NCI-H510A treated with DMSO at 0.1 percent for 48 hours (cell line): ENCODE measurements around the gene BTN2A1.

Source experiments
- DNase-seq: peaks from one replicate; lab custom pipeline; 2025; lab: John Stamatoyannopoulos, UW

BTN2A1 gene

DNA sequence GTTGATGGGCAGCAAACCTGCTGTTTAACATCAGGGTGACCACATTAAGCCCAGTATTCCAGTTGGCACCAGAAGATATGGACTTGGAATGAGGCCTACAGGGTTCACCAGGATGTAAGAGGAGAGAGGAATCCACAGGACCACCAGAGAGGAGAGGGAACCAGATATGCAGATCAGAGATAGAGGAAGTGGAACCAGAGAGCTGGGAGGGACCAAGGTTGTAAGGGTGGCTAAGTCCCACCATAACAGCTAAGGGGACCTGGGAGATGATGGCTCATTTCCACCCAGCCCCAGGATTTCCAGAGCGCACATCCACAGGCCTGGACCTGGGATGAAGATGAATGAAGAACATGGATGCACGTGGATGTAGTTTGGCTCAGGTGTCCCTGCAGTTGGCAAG is 11.1 kb downstream of the BTN2A1 start:
- no peak for DNase-seq

DNA sequence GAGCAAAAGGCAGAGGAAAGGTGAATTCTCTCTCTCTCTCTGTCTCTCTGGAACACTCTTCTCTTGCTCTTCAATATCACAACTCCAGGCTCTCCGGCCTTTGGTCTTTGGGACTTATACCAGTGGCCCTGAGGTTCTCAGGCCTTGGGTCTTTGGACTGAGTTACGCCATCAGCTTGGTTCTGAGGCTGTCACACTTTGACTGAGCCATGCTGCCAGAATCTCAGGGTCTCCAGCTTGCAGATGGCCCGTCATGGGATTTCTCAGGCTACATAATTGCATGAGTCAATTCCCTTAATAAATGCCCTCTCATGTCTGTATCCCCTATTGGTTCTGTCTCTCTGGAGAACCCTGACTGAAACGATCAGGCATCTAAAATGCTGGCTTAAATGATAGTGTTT is 12.9 kb downstream of the BTN2A1 start:
- DNase-seq, result no peak

DNA sequence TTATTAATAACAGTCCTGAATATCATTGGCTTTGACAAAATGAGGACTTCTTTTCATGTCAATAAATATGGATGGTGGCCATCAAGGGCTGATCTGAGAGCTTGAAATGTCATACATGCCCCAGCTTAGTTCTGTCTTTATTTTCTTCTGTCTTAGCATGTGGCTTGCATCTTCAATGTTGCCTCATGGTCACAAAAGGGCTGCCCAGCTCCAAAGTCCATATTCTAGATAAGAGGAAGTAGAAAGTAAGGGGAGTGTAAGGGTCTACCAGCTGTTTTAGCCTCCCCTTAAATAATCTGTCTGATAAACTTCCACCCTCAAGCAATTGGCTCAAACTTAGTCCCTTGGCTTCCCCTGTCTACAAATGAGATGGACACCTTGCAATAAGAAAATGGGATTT is 14.2 kb downstream of the BTN2A1 start:
- DNase-seq, result no peak

DNA sequence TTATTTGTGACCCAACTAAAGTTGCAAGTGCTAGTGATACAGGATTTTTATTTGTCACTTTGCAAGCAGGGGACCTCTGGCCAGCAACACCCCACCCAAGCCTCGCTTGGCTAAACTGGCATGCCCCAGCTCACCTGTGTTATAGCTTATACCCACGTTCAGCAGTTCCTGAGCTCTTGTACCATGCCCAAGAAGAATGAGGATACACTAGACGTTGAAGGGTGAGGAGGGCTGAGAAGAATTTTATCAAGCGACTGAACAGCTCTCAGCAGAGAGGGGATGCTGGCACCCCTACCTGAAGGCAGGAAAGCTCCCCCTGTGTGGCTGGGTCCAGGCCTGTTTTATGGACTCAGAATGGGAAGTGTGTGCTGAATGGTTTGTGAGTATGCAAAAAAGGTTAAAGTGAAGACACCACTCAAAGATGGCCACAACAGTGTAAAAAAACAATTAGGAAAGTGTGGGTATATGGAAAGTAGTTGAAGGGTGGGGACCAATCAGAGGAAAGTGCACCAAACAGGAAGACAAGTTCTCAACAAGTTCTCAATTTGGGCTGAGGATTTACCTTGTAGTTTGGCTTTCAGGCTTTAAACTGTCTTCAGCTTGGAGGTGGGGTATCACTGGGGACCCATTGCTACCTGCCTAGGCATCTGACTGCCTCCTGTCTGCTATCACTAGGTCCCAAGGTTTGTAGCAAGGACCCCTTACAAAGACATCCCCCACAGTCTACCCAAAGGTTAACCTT is 15.0 kb downstream of the BTN2A1 start:
- no peak for DNase-seq

DNA sequence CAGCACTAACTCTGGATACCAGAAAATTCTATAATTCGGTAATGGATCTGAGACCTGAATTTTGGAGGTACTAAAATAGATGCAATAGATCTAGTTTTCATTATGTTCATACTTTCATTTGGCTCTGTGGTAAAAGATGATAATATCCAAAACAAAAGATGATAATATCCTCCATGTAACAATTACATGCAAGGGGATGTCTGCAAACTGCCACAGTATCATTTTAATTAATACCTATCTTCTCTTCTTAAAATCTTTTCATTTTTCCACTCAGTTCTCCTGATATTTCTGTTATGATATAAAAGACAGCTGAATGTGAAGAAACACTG is 15.6 kb downstream of the BTN2A1 start:
- DNase-seq, result peak; percentile 68

DNA sequence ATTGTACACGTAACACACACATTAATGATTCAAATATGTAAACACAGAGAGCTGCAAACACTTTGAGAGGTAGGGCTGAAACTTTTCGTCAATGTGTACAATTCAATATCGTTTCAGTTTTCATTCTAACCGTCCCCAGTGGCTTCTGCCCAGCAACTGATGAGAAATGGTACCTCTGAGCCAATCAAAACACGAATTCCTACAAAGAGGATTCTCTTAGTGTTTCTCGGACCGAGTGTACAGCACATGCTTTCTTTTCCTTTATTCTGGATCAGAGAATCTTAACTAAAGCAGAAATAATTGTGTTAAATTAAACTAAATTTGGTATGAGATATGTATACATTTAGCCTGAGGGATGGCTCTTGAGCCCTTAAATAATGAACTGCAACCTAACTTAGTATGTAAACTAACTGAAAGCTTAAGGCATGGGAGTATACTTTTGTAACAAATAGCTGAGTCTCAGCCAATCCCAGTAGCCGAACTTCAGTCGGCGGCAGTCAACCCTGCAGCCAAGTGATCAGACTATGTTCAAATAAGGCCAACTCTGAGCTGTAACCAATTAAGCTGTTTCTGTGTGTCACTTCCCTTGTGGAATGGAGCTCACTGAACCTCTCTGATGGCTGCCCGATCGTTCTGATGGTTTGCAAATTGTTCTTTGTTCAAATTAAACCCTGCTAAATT is 16.1 kb downstream of the BTN2A1 start:
- DNase-seq, result peak; percentile 99

DNA sequence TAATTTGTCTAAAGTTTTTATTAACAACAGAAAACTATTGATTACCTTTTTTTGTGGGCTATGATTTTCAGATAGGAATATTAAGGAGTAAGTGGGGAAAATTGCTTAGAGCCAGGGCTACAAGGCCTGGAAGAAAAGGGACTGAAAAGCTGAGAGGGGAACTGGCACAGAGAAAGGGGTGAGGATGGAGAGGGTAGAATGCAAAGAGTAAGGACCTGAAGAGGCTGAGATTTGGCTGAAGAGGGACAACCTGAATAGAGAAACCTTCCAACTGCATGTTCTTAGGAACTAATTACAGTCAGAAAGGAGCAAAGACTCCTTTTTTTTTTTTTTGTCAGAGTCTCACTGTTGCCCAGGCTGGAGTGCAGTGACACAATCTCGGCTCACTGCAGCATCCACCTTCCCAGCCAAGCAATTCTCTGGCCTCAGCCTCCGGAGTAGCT is 16.7 kb downstream of the BTN2A1 start:
- DNase-seq, result no peak

DNA sequence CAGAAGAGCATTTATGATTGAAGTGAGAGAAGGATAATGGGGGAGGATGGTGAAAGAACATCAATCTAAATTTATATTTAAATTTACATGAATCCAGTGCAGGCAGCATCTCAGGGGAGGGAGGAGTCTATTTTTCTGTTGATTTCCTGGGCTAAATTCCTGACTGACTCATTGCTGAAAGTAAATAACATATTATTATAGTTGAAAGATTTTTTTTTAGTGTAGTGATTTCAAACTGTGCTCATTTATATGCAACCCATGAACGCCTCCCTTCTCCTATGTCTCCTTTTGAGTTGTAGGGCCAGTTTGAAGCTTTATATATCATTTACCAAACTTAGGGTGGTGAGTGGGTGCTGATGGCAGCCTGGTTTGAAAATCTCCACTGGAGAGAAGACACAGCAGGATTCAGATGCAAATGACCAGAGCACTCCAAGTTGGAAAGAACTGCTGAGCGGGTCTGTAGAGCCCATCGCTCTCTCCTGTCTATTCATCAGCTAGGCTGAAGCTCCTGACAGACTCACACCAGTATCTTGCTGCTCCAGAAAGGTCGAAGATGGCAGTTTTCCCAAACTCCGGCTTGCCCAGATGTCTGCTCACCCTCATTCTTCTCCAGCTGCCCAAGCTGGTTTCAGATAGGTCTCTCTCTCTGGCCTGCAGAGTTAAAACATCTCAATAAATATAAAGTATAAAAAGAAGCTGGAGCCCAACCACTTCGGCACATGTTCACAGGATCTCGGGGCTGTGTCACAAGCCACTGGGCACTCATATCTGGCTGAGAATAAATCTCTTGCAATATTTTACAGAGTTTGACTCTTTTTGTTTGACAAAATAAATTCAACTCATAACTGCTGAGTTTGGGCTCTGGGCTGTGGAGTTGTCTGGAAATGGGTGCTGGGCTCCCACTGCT is 18.3 kb downstream of the BTN2A1 start:
- DNase-seq, result no peak

DNA sequence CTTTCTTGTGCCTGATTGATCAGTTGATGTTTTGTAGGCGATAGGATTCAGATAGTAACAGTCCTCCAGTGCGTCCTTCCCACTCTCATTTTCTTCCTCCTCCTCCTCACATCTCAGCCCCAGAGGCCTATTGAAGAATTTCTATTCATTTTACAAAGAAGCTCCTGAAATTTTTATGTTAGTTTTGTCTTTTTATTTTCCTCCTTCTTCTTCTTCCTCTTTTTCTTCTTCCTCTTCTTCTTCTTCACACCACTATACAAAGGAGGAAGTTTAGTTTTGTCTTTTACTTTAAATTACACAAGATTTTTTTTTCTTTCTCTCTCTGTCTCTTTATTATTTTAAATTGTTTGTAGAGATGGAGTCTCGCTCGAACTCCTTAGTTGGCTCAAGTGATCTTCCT is 19.1 kb downstream of the BTN2A1 start:
- DNase-seq, result no peak

DNA sequence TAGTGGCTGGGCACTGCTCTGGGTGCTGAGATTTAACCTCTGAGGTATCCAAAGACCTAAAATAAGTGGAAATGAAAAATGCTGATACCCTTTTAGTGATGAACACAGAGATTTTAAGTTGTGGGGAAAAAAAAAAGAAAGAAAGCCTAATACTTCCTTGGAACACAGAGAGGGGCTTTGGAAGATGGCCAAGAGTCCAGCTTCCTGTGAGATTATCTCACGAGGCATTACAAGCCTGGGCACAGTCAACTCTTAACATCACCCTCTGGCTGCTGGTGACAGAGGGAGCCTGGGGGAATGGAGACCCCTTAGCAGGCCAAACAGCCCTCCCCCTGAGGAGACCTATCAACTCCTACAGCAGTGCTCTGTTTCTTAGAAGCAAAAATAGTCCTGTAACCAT is 19.7 kb downstream of the BTN2A1 start:
- DNase-seq, result no peak

DNA sequence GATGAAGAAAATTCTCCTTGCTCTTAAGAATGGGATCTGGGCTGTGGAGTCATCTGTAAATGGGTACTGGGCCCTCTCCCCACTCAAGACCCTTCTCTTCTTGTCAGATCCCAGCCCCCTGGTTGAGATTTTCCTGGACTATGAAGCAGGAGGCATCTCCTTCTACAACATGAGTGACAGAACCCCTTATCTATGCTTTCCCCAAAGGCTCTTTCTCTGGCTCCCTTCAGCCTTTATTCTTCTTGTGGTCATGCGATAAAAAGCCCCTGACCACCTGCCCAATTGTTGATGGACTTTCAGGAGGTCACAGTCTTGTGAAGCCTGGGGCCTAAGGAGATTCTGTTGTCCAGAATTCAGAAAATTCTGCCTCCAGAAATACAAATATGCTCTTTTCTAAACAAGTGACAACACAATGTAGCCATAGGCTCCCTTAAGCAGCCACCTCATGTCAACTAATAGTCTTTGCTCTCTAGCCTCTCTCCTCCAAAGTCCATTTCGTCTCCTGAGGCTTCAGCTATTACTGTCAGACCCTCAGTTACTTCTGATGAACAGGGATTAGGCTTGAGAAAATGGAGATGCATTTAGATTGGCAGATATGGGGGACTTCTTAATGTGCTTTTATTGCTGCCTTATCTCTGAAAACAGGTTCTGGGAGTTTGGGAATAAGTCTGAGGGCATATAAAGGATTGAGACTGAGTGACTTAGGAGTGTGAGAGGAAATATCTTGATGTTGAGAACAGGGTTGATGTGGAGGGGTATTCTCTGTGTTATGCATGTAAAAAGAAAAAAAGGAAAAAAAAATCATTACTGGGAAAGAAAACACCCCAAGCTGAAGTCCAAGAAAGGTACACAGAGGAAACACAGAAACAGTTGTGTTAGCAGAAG is 20.6 kb downstream of the BTN2A1 start:
- no peak for DNase-seq

DNA sequence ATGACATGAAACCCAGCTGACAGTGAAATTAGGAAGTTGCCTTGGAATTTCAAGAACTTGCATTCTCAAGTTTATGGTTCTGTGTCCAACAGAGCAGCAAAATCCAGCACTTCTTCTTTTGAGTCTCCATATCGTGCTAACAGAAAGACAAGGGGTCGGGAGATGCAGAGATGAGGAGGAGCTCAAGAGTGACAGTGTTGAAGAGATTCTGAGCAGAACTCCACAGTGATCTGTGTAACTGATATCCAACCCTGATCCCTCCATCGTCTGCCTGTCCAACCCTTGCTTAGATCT is 21.2 kb downstream of the BTN2A1 start:
- no peak for DNase-seq

DNA sequence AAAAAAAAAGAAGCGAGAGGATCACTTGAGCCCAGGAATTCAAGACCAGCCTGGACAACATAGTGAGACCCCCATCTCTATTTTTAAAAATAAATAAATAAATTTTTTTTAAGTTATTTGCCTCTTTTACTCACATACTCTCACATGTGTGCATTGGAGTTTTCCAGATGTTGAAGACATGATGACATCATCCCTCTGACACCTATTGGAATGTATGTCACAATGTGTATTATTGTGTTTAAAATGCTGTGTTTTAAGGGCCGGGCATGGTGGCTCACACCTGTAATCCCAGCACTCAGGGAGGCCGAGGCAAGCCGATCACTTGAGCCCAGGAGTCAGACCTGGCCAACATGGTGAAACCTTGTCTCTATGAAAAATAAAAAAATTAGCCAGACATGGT is 24.6 kb downstream of the BTN2A1 start:
- no peak for DNase-seq

DNA sequence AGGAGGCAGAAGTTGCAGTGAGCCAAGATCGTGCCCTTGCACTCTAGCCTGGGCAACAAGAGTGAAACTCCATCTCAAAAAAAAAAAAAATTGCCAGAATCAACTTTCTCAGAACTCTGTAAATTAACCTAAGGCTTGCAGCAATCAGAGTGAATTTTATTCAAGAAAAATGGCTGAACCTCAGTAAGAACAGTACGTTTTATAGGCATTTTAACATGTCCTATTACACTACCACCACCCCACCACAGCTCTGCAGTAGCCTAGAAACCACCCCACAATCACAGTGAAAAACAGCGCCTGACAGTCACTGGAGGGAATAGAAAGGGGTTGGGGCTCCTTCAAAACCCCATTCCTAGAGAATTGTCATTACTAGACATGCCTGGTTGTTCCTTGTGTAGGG is 26.0 kb downstream of the BTN2A1 start:
- no peak for DNase-seq

DNA sequence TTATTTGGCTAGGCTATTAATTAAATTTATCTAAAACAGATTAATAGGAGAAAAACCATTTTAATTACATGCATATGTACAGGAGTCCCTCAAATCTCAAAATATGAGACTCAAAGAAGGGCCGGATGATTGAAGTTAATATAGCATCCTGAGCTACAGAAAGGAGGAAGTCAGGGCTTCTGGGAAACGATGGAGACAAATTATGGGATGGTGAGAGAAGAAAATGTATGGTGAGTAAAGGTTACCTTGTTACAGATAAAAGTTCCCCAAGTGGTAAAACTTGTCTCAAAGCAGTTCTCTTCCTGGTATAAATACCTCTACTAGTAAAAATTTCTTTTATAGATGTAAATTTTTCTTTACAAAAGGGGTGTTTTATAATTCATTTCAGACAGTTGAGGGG is 26.4 kb downstream of the BTN2A1 start:
- DNase-seq, result no peak

DNA sequence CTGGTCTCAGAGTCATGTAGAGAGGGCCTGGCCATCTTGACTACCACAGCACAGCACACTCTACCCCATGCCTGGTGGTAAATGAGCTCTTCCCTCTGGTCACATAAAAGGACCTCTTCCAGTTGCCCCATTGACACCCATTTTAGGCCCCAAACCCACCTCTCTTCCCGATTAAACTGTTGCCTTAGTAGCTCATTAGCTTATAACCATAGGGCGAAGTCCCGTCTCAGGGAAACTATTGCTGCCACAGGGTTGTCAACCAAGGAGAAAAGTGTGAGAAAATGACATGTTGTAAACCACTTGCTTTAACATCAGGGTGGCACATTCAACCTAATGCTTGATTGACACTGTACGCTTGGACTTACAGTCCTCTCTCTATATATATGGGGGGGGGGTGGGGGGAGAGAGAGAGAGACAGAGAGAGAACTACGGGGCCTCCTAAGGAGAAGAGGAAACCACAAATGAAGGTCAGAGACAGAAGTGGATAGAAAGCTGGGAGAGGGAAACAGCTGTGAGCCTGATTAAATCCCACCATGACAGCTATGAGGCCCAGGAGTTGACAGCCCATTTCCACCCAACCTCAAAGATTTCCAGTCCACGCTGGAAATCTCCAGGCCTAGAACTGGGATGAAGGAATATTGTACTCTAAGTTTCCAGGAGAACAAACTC is 27.5 kb downstream of the BTN2A1 start:
- DNase-seq, result no peak

DNA sequence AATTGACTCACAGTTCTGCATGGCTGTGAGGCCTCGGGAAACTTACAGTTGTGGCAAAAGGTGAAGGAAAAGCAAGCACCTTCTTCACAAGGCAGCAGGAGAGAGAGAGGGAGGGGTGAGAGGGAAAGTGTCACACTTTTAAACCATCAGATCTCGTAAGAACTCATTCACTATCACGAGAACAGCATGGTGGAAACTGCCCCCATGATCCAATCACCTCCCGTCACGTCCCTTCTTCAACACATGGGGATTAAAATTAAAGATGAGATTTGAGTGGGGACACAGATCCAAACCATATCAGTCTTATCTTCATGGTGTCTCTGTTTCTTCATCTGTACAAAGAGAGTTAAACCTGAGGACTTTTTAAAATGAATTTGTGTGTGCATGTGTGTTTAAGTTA is 28.6 kb downstream of the BTN2A1 start:
- DNase-seq, result no peak

DNA sequence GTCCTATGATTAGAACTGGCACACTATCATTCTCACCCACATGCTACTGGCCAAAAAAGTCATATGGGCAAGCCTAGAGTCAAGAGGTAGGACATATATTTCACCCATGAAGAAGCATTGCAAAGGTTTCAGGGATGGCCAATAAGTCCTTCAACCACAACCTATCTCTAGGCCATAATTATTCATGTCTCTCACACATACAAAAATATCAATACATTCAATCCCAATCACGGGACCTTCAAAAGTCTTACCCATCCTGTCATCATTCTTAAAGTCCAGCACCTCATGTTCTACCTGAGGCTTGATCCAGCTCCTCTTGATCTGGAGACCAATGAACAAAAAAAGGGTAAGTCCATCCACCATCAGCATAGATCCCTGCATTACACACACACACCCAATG is 29.7 kb downstream of the BTN2A1 start:
- DNase-seq, result no peak

DNA sequence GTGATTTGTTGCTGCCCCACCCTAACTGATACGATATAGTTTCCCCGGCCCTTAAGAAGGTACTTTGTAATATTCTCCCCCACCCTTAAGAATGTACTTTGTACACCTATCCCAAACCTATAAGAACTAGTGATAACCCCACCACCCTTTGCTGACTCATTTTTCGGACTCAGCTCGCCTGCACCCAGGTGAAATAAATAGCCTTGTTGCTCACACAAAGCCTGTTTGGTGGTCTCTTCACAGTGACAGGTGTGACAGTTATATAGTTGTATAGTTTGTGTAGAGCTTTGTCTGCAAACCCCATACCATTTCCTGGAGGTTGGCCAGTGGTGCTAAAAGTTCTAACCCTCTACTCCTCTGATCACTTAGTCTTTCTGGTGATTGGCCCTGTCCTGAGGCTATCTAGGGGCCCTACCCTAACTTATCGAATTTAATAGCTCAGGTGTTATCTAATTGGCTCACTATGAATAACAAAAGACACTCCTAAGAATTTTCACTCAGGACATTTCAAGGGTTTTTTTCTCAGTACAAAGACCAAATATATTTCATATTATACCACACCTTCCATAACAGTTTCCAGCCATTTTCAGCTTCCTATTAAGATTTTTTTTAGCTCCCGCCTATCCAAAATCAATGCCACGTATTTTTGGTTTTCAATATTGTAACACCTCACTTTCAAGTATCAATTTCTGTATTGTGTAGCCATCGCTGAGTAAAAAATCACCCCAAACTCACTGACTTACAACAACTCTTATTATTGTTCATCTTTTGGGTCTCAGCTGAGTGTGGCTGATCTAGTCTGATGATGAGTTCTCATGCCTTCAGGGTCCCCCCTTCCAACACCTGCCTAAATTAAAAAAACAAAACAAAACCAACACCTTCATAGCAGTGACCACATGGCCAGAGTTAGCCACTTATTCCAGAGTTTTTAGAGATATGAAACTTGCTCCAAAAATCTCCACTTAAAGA is 32.5 kb downstream of the BTN2A1 start:
- DNase-seq, result no peak

DNA sequence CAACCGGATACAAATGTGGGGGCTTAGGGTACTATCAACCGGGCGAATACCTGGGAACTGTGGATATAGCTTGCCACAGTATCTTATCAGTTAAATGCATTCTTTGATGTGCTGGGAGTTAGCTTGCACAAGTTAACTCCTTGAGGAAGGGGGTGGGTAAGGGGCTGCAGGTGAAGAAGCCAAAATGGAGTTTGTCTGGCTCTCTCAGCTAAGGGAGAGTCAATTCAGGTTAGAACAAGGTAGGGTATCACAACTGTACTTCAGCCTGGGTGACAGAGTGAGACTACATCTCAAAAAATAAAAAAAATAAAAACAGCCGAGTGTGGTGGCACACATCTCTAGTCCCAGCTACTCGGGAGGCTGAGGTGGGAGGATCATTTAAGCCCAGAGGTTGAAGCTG is 33.8 kb downstream of the BTN2A1 start:
- DNase-seq, result no peak
